GM23248 (cell line): Measurements from ENCODE around the gene CYP4A22.
"Not testable (repeated sequence)": the region's sequence is repeated elsewhere in the genome, so short reads cannot be mapped to it uniquely, and the experiment has no call there.

Source experiments
- EZH2 ChIP-seq: fragments of 200-600 bp; sonication (generic); IDR thresholded peaks from 2 replicates; pipeline ENCODE4 v1.6.1; 2018; ENCODE audit warnings: antibody characterized with exemption, mild to moderate bottlenecking; ENCODE audit not compliant: insufficient read depth, poor library complexity, severe bottlenecking
- EZH2phosphoT487 ChIP-seq: fragments of 200-600 bp; sonication (generic); IDR thresholded peaks from 2 replicates; pipeline ENCODE4 v1.6.1; 2018; ENCODE audit warnings: antibody characterized with exemption, moderate library complexity, mild to moderate bottlenecking, low read depth; ENCODE audit not compliant: insufficient read depth

GRCh38 chr1:47193496-47193895 is 56.3 kb downstream of the CYP4A22 start:
- not testable (repeated sequence) for TF ChIP-seq EZH2phosphoT487, EZH2
